GM19025 (cell line): ENCODE data around the gene MPZL1.

ENCODE experiments used
- ATAC-seq: cut with Tn5 transposase; IDR thresholded peaks from one replicate; pipeline ENCODE4 v1.9.1; 2021; ENCODE audit warnings: mild to moderate bottlenecking, low read depth, moderate library complexity; ENCODE audit not compliant: unreplicated experiment

MPZL1 gene

DNA sequence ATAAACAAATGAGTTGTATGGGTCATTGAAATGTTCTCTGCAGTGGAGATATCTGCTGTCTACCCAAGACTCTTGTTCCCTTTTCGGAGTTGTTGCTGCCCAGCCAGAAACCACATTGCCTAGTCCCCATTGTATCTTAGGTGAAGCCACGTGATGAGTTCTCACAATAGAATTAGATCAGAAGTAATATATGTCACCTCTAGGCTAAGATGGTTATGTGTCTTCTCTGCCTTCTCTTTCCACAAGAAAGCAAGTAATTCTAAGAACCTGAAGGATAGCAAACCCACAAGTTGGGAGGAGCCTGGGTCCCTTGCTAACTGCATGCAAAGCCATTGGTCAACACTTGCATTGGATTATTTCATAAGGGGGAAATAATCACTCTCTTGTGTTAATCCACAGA lies 115.5 kb downstream of the MPZL1 start:
- ATAC-seq: no peak

DNA sequence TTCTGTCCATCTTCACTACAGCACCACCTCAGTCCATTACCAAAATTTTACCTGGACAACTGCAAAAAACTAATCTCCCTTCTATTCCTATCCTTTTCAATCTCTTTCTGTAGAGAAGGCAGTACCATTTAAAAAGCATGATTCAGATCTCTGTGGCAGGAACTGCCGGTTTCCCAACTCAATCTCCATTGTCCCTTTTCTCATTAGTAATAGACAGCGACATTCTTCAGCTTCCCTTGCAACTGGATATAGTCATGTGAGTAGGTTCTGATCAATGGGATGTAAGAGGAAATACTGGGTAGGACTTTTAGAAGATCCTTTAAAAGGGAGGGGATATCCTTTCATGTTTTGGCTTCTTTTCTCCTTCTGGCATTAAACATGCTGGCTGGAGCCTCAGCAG lies 117.2 kb downstream of the MPZL1 start:
- no peak for ATAC-seq
